ENCODE data around the gene ZNF592. TPM values are rescaled to one million over a fixed set of nuclear protein-coding genes. Genes with fewer than 3 reads are reported as not detected.

Gene ZNF592
- total and polyA plus RNA-seq, 2 of the 13 experiments (the other 11 are each of a cell fraction or from before 2014, with no cell fraction given), result 8.2 to 9.8 TPM

GRCh38 chr15:84716036-84716732 is 32.2 kb upstream of the ZNF592 start, which contains the start of gene SEC11A (continued):
- TF ChIP-seq MTF1 (CRISPR knock-in tag; IDR thresholded peaks at IDR 0.05) (no peak), CENPX (CRISPR knock-in tag; IDR thresholded peaks at IDR 0.05) (no peak), HIVEP1 (CRISPR knock-in tag; IDR thresholded peaks at IDR 0.05) (0 out of 2 replicates have a peak, but pooled peaks have one; percentile 52), ZNF772 (CRISPR knock-in tag; IDR thresholded peaks at IDR 0.05) (peak; percentile 84), POLR2AphosphoS5 (IDR thresholded peaks at IDR 0.05; ENCODE audit: low read depth, low read length) (peak; percentile 80), HMGA1 (CRISPR knock-in tag; conservative IDR thresholded peaks at IDR 0.05) (no peak), ZSCAN21 (CRISPR knock-in tag; IDR thresholded peaks at IDR 0.05; ENCODE audit: borderline replicate concordance) (peak; percentile 68; the same call in 1 of the 2 replicates), ZNF768 (CRISPR knock-in tag; IDR thresholded peaks at IDR 0.05) (peak; percentile 77), ZNF414 (CRISPR knock-in tag; IDR thresholded peaks at IDR 0.05) (peak; percentile 79; the same call in 1 of the 2 replicates), NFATC3 (CRISPR knock-in tag; IDR thresholded peaks at IDR 0.05) (peak; percentile 63; the same call in 1 of the 2 replicates), ZNF234 (CRISPR knock-in tag; conservative IDR thresholded peaks at IDR 0.05) (no peak), MBNL3 (CRISPR knock-in tag; conservative IDR thresholded peaks at IDR 0.05) (no peak), CHD4 (IDR thresholded peaks at IDR 0.05; ENCODE audit: borderline replicate concordance, low read length) (no peak), HDAC2 (CRISPR knock-in tag; IDR thresholded peaks at IDR 0.05) (peak; percentile 81), CBX1 (IDR thresholded peaks at IDR 0.05; ENCODE audit: low read depth) (peak; percentile 88), PRDM10 (CRISPR knock-in tag; IDR thresholded peaks at IDR 0.05; ENCODE audit: low read depth) (no peak; the same call in 1 of the 2 replicates), ZNF280B (CRISPR knock-in tag; IDR thresholded peaks at IDR 0.05; ENCODE audit: borderline replicate concordance) (no peak; the same call in 1 of the 2 replicates), GATAD1 (CRISPR knock-in tag; IDR thresholded peaks at IDR 0.05) (peak; percentile 95)
- TF ChIP-seq, protein P1, sequence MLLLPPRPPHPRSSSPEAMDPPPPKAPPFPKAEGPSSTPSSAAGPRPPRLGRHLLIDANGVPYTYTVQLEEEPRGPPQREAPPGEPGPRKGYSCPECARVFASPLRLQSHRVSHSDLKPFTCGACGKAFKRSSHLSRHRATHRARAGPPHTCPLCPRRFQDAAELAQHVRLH (CRISPR knock-in tag; IDR thresholded peaks at IDR 0.05; ENCODE audit: borderline replicate concordance, low read depth), result peak; percentile 79; the same call in 1 of the 2 replicates
